ENCODE results near the gene DNM3. TPM values are rescaled to one million over a fixed set of nuclear protein-coding genes. Genes with fewer than 3 reads are reported as not detected.

DNM3 gene
- total and polyA plus RNA-seq, 2 donors (not counting 3 experiments of a cell fraction or from before 2014, with no cell fraction given): 1.4 to 2.5 TPM

- POLR2A ChIA-PET: no interaction called here
- dilution Hi-C loops (cut with MboI; ENCODE audit: extremely low pct_ligation_motif_present, low sequenced_read_pairs) (no loop called here), intact Hi-C loops (cut with micrococcal nuclease) (no loop called here)
- Histone ChIP-seq H3K27me3 (ENCODE audit: control insufficient read depth in 2 of 2, insufficient read depth in 2 of 2, low read length in 2 of 2) (no peaks in the 10 kb centered on the region), H3K4me1 (ENCODE audit: control insufficient read depth, extremely low read depth, insufficient read depth, low read length) (no peaks in the 10 kb centered on the region), H3K79me2 (ENCODE audit: control insufficient read depth, insufficient read depth, low read length) (no peaks in the 10 kb centered on the region), H3K4me3 (replicated peaks in 1 of 3; ENCODE audit: insufficient read depth in 1 of 3, low read depth in 1 of 3, low read length in 3 of 3) (no peak overlapping the region), H3K27ac (ENCODE audit: insufficient read depth, low read depth, low read length) (no peak overlapping the region), H4K20me1 (replicated peaks; ENCODE audit: control insufficient read depth, extremely low read depth, insufficient read depth, low read length) (no peaks in the 10 kb centered on the region), H3K9me3 (replicated peaks; ENCODE audit: control insufficient read depth, insufficient read depth, low read length) (no peaks in the 10 kb centered on the region), H3K36me3 (ENCODE audit: control insufficient read depth in 2 of 2, extremely low read depth in 1 of 2, insufficient read depth in 2 of 2, low read length in 2 of 2) (no peaks in the 10 kb centered on the region), H3K4me2 (ENCODE audit: insufficient read depth, low read length) (no peak overlapping the region), H3K9me1 (replicated peaks; ENCODE audit: control insufficient read depth, extremely low read depth, insufficient read depth, low read length) (no peaks in the 10 kb centered on the region), H2AFZ (ENCODE audit: low read depth, low read length) (no peak overlapping the region), H3K9ac (replicated peaks; ENCODE audit: extremely low read depth, insufficient read depth, low read length) (no peak overlapping the region)
- CTCF ChIA-PET: interaction anchor here (1.0 to 1.6 kb wide), 4 partner anchors 29 to 329 kb away, joined by 3 to 7 read pairs (median 4); no protein-coding TSS in a partner anchor
- DNase-seq (ENCODE audit: low read depth, low spot score) (no peak), FAIRE-seq (no peak)
- BruUV-seq (replicated peaks): no TSS peak
- TF ChIP-seq FOS (IDR thresholded peaks at IDR 0.05; ENCODE audit: borderline replicate concordance, insufficient read depth, low read length): no peak
- no peak for TF ChIP-seq POLR2A (IDR thresholded peaks at IDR 0.05; ENCODE audit: low read depth, low read length)
- no peak for TF ChIP-seq MYC (IDR thresholded peaks at IDR 0.05; ENCODE audit: low read depth, low read length)
- TF ChIP-seq POLR2AphosphoS5 (IDR thresholded peaks at IDR 0.05; ENCODE audit: insufficient read depth, low read depth, low read length): no peak
- TF ChIP-seq JUN (IDR thresholded peaks at IDR 0.05; ENCODE audit: borderline replicate concordance, insufficient read depth, insufficient read length, low read depth): no peak
- no peak for TF ChIP-seq CTCF (IDR thresholded peaks at IDR 0.05; ENCODE audit: extremely low read depth in 1 of 2, insufficient read depth in 1 of 2, low read depth in 1 of 2, low read length in 2 of 2)
- TF ChIP-seq GATA2 (IDR thresholded peaks at IDR 0.05; ENCODE audit: insufficient read depth, insufficient read length, low read depth, low read length): no peak
- TF ChIP-seq MAX (IDR thresholded peaks at IDR 0.05; ENCODE audit: insufficient read depth, insufficient read length): no peak
- no peak for TF ChIP-seq EZH2 (IDR thresholded peaks at IDR 0.05; ENCODE audit: borderline replicate concordance, low read depth, low read length, severe bottlenecking)
Observed at GRCh38 chr1:172070055-172070454, 228.8 kb downstream of the DNM3 start.
